Upper lobe of left lung (tissue), 6 donors: Measurements from ENCODE around the gene STT3B. TPM values are rescaled to one million over a fixed set of nuclear protein-coding genes. Genes with fewer than 3 reads are reported as not detected.

ENCODE experiments used
- ATAC-seq, 2 donors: fragments of 200-7000 bp; cut with Tn5 transposase; one replicate each; pipeline ENCODE4 v1.9.1; 2022; ENCODE audit warnings: mild to moderate bottlenecking in 2 of 2, moderate library complexity in 2 of 2; ENCODE audit not compliant: low FRiP score in 2 of 2
- DNase-seq, 2 donors: peaks; one replicate each; pipeline ENCODE4 v3.0.0-alpha.2; 2019 to 2020
- H3K27ac ChIP-seq, 4 donors: fragments of 200-600 bp; sonication (generic); one replicate each; pipeline ENCODE4 v1.5.1; 2016 to 2019
- H3K27me3 ChIP-seq, 4 donors: fragments of 200-600 bp; sonication (generic); one replicate each; pipeline ENCODE4 v1.5.1; 2017 to 2019
- H3K36me3 ChIP-seq, 4 donors: fragments of 200-600 bp; sonication (generic); one replicate each; pipeline ENCODE4 v1.5.1; 2016 to 2019
- H3K4me1 ChIP-seq, 4 donors: fragments of 200-600 bp; sonication (generic); one replicate each; pipeline ENCODE4 v1.5.1; 2018 to 2019
- H3K4me3 ChIP-seq, 4 donors: fragments of 200-600 bp; sonication (generic); one replicate each; pipeline ENCODE4 v1.5.1; 2017 to 2019; ENCODE audit warnings: mild to moderate bottlenecking in 2 of 4, moderate library complexity in 1 of 4
- H3K9me3 ChIP-seq, 4 donors: fragments of 200-600 bp; sonication (generic); one replicate each; pipeline ENCODE4 v1.5.1; 2018 to 2019
- CTCF ChIP-seq, 6 experiments: fragments of 450-650 bp in 4 of 6; fragments of 200-600 bp in 2 of 6; sonication (generic) in 2 of 6; IDR thresholded peaks; one replicate each; pipeline ENCODE4 v1.5.1; 2016 to 2019; ENCODE audit warnings: antibody characterized with exemption in 6 of 6
- EP300 ChIP-seq, 4 donors: sonication (generic); formaldehyde crosslinking; IDR thresholded peaks; one replicate each; pipeline ENCODE4 v1.5.1; 2017; ENCODE audit warnings: antibody characterized with exemption in 4 of 4, control low read depth in 2 of 4
- POLR2A ChIP-seq, 4 donors: fragments of 450-650 bp; IDR thresholded peaks; one replicate each; pipeline ENCODE4 v1.5.1; 2016 to 2017; ENCODE audit warnings: antibody characterized with exemption in 4 of 4, mild to moderate bottlenecking in 2 of 4
- POLR2AphosphoS5 ChIP-seq, 2 donors: sonication (generic); formaldehyde crosslinking; IDR thresholded peaks; one replicate each; pipeline ENCODE4 v1.5.1; 2017; ENCODE audit warnings: antibody characterized with exemption in 2 of 2
- WGBS, 2 donors: methylation state at CpG; one replicate each; pipeline ENCODE4 v1.1.5; 2017 to 2018; 5-methylcytosine and 5-hydroxymethylcytosine counted together
- total RNA-seq, 6 donors: library from RNA; depleted of rRNA in 4 of 6; stranded (reverse); fragments of >200 nt in 4 of 6; gene quantifications; one replicate each; pipeline versions ENCODE4 v1.1.0 to v1.2.1, GENCODE V29; 2016 to 2021
- donor health status: DM: no; HTN: no; CAD: no; lungs with moderate emphysema.
- donor health status: DM: no; HTN: yes; CAD: no; lungs with severe emphysema.

STT3B gene
- total RNA-seq, 6 donors from 2014 or later = 42.9 to 137 (median 88.8) TPM

GRCh38 chr3:31543375-31543774 lies 10.7 kb downstream of the STT3B start:
- ATAC-seq = peak in 1 of 2 donors; percentile 54
- Histone ChIP-seq H3K27me3 (no peaks in the 10 kb centered on the region), H3K36me3 (peaks cover 0 to 4% (median 0%) of the 10 kb centered on the region in 4 donors), H3K27ac (no peak overlapping the region), H3K4me1 (peaks cover 30 to 60% (median 41%) of the 10 kb centered on the region in 4 donors), H3K4me3 (no peak overlapping the region), H3K9me3 (no peaks in the 10 kb centered on the region)
- TF ChIP-seq POLR2AphosphoS5 (IDR thresholded peaks at IDR 0.05) (no peak), POLR2A (IDR thresholded peaks at IDR 0.05) (no peak), CTCF (IDR thresholded peaks at IDR 0.05) (no peak), EP300 (IDR thresholded peaks at IDR 0.05) (no peak)
- no peak for DNase-seq

GRCh38 chr3:31544634-31545033 lies 11.9 kb downstream of the STT3B start:
- peak in 1 of 2 donors; percentile 81 for ATAC-seq
- H3K27ac ChIP-seq = peak overlapping the region in 2 of 4 donors; percentile 38 to 45
- peak in 1 of 2 donors; percentile 69 for DNase-seq

GRCh38 chr3:31546162-31546561 lies 13.4 kb downstream of the STT3B start:
- H3K4me3 ChIP-seq = no peak overlapping the region
- H3K9me3 ChIP-seq = no peaks in the 10 kb centered on the region
- ATAC-seq (peak in 1 of 2 donors; percentile 40), DNase-seq (peak in 1 of 2 donors; percentile 43)
- no peaks in the 10 kb centered on the region for H3K27me3 ChIP-seq
- H3K27ac ChIP-seq = no peak overlapping the region
- WGBS, 2 donors = 74 to 75% methylated on average over 1 of the region's 1 CpG
- H3K36me3 ChIP-seq = peaks cover 0 to 4% (median 0%) of the 10 kb centered on the region in 4 donors
- H3K4me1 ChIP-seq = peaks cover 27 to 58% (median 44%) of the 10 kb centered on the region in 4 donors
- TF ChIP-seq EP300 (IDR thresholded peaks at IDR 0.05) (no peak), CTCF (IDR thresholded peaks at IDR 0.05) (no peak), POLR2AphosphoS5 (IDR thresholded peaks at IDR 0.05) (no peak), POLR2A (IDR thresholded peaks at IDR 0.05) (no peak)

More at GRCh38 chr3:31544634-31545033, 11.9 kb downstream of the STT3B start:
- Histone ChIP-seq H3K27me3 (no peaks in the 10 kb centered on the region), H3K36me3 (peaks cover 0 to 4% (median 0%) of the 10 kb centered on the region in 4 donors), H3K9me3 (no peaks in the 10 kb centered on the region), H3K4me3 (no peak overlapping the region), H3K4me1 (peaks cover 33 to 53% (median 42%) of the 10 kb centered on the region in 4 donors)
- 33 to 58% methylated on average over 9 of the region's 9 CpGs for WGBS, 2 donors
- no peak for TF ChIP-seq CTCF (IDR thresholded peaks at IDR 0.05)
- TF ChIP-seq POLR2AphosphoS5 (IDR thresholded peaks at IDR 0.05) = no peak

GRCh38 chr3:31546725-31547124 lies 14.0 kb downstream of the STT3B start:
- Histone ChIP-seq H3K4me3 (no peak overlapping the region), H3K9me3 (no peaks in the 10 kb centered on the region), H3K27me3 (no peaks in the 10 kb centered on the region), H3K27ac (peak overlapping the region in 1 of 4 donors; percentile 58), H3K36me3 (peaks cover 0 to 2% (median 0%) of the 10 kb centered on the region in 4 donors), H3K4me1 (peaks cover 24 to 58% (median 45%) of the 10 kb centered on the region in 4 donors)
- 53 to 59% methylated on average over 1 of the region's 1 CpG for WGBS, 2 donors
- no peak for TF ChIP-seq EP300 (IDR thresholded peaks at IDR 0.05)
- no peak for DNase-seq
- no peak for ATAC-seq

- H3K4me3 ChIP-seq = no peak overlapping the region
- no peaks in the 10 kb centered on the region for H3K36me3 ChIP-seq
- ATAC-seq (peak in 1 of 2 donors; percentile 52), DNase-seq (no peak)
- H3K9me3 ChIP-seq = no peaks in the 10 kb centered on the region
- H3K27me3 ChIP-seq = no peaks in the 10 kb centered on the region
- TF ChIP-seq CTCF (IDR thresholded peaks at IDR 0.05) (peak in 5 of 6 experiments; percentile 35 to 55 (median 52)), EP300 (IDR thresholded peaks at IDR 0.05) (no peak)
- WGBS, 2 donors = 7 to 11% methylated on average over 2 of the region's 2 CpGs
- peaks cover 12 to 47% (median 35%) of the 10 kb centered on the region in 4 donors for H3K4me1 ChIP-seq
- no peak overlapping the region for H3K27ac ChIP-seq
Measured at GRCh38 chr3:31550452-31551251, 17.9 kb downstream of the STT3B start.
